Glomerular endothelial cell (primary cell): Measurements from ENCODE around the gene MROH9. TPM values are rescaled to one million over a fixed set of nuclear protein-coding genes. Genes with fewer than 3 reads are reported as not detected.

ENCODE experiments used
- DNase-seq: peaks from one replicate; pipeline ENCODE4 v3.0.0-alpha.2; 2011; ENCODE audit warnings: low read depth, low spot score; ENCODE audit errors: extremely low read depth
- total RNA-seq: library from RNA; depleted of rRNA; stranded (reverse); fragments of >200 nt; gene quantifications from 2 replicates; pipeline ENCODE4 v1.2.3, GENCODE V29; 2015

The MROH9 gene
- total RNA-seq, 1 donor from 2014 or later = not detected

DNA sequence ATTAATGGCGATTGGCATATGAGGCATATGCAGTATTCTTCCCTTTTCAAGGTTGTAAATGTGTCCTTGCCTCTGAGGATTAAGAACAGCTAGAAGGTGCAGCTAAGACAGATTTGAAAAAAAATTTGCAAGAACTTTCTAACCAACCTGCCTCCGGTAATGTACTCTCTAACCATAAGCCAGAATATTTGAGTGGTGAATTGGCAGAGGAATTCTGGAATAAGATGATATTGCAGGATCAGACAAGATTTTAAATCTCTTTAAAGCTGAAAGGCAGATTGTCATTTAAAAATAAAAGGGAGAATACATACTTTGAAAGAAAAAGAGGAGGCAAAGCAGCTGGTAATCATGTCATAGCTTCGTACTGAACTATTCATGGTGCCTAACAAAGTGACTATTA, 29.2 kb downstream of the MROH9 start:
- DNase-seq = no peak

DNA sequence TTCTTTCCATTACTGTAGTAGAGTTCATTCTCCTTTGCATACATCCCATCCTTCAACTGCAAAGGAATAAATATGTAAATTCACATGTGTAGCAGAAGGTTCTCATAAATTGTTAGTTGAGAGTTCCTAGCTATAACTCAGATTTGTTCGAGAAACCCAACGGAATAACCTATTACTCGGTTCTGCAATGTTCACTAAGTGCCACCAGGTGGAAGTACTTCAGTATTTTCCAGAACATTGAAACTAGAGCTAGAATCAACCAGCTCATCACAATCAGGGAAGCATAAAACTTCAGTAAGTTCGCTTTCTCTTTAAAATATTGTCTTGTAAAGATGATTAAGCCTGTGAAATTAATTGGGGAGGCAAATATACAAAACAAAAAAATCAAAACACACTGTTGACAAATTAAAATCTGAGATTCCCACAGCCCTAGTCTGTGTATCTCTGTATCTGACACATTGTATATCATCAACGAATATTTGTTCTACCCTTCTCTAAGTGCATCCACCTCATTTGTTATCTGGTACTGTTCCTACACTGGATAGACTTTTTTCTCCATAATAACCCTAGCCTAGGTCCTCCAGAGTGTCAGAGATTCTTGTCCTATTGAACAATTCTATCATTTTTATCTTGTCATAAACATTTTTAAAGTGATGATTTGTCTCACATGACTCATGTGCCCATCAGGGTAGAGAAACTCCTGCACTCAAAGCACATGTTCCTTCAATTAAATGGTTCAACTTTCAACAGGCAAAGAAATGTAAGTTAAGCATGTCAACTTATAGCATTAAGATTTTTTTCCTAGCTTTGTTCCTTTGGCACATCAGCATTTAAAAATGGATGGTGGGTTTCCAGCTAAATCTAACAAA, 31.9 kb downstream of the MROH9 start:
- peak; percentile 18 for DNase-seq

DNA sequence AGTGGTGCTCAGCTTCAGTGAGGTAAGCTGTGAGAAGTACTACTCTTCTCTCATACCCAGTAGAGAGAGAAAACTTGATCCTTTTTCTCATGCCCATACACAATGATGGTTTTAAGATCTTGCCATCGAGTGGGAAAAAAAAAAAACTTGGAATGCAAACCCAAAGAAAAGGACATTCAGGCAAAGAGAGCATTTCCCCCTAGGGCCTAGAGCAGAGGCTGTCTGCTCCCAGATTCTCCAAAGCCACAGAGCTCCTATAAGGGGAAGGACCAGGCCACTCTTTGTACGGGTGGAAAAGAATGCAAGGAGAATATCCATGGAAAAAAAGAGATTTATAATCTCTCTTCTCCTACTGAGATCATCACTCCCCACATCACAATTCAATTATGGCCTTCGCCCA, 34.9 kb downstream of the MROH9 start:
- DNase-seq = no peak

DNA sequence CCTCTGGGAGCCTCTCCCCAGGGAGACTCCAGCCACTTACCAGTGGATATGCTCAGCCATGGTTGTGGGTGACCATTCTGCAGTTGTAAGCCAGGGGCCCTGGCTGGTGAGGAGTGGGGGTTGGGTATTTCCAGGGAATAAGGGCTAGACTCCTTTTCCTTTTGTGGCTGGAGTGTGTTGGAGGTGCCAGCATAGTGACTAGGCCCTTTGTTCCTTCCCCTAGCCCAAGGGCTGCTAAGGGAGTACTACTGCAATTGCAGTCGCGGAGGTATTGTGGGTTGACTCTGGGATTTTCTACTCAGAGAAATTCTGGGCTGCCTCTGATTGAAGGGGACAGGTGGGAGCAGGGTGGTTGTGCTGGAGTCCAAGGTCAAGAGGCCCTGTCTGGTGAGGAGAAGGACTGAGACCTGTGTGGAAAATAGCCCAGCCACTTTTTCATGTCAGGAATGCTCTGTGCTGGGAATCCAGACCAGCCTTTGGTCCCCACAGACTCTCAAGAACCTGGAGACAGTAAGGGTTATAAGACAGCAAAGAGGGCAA, 43.1 kb downstream of the MROH9 start:
- no peak for DNase-seq

DNA sequence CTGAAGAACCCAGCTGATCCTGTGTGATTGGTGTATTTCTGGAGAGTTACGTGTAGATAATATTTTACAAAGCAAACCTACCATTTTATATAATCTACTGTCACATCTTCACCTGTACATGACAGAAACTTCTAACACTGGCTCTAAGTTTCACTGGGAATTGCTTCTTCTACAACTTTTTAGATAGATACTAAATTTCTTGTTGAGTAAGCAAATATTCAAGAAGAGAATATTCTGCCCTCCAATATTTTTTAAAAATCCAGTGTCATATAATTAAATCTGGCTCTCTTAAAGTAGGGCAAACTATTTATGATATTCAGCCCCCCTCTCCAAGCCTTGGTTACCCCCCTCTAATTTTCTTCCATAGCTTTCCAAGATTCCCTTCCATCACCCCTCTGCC, 50.1 kb downstream of the MROH9 start:
- DNase-seq = no peak

DNA sequence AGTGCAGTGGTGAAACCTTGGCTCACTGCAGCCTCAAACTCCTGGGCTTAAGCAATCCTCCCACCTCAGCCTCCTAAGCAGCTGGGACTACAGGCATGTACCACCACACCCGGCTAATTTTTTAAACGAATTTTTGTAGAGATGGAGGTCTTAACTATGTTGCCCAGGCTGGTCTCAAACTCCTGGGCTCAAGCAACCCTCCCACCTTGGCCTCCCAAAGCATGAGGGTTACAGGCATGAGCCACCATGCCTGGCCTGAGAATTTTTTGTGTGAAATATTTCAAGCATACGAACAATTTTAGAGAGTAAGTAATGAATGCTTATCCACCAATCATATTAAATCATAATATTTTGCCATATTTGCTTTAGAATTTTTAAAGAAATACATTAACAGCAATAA, 51.6 kb downstream of the MROH9 start:
- DNase-seq = no peak

DNA sequence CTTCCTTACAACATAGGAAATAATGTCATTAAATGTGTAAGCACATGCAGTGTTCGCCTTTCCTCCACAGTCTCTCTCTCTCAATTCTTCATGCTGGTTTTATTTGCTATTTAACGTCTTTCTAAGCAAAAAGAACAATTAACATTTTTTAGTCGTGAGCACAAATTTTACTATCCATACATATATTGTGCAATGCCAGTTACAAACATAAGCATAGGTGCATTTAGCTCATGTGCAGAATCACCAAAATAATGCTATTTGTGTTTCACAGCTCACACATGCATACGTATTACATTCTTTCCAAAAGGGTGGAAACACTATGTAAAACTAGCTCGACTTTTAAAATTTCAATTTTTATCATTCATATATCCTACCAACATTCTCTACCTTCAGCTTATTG, 52.1 kb downstream of the MROH9 start:
- DNase-seq = no peak

DNA sequence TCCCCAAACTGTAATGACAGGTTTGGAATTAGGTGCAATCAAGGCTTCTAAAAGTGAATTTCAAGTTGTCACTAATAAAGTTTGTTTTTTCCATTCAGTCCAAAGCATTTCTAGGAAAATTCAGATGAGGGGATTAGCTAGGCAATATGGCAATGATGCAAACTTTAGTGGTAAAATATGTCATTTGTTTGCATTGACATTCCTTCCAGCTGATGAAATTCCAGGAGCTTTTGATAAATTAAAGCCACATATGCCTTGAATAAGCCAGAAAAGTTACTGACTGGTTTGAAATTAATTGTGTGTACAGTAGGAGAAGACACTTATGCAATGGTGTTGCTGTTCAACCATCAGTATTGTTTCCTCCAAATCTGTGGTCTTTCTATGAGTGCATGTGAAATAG, 57.8 kb downstream of the MROH9 start:
- DNase-seq = no peak

DNA sequence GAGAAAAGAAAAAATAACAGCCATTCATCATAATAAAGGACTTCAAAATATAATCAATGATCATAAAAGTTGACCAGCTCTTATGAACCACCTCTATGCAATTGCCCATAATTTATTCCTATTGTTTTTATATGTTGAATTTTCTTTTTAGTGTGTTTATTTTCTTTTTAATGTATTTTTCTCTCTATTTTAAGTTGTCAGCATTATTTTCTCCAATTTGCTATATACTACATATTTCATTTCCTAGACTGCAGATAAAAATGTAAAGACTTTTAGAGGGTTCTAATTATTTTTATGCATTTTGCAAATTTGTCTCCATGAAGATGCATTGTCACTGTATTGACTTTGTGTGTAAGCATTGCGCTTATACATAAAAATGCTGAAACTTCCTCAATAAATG, 58.4 kb downstream of the MROH9 start:
- DNase-seq = no peak

DNA sequence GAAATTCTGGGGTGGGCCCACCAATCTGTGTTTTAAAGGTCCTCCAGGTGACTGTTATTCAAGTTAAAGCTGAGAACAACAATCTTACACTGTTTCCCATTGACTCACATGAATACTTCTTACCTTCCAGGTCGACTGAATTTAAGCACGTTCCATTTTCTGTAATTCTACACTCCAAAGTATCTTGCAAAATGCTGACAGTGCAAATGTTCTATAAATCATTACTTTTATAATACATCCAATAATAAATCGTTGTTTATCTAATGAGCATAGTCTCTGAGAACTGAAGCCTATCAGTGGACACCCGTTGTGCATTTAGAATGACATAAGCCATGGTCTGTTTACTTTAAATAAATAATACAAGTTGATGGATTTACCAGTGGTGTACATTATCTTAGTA, 79.5 kb downstream of the MROH9 start:
- DNase-seq = no peak

DNA sequence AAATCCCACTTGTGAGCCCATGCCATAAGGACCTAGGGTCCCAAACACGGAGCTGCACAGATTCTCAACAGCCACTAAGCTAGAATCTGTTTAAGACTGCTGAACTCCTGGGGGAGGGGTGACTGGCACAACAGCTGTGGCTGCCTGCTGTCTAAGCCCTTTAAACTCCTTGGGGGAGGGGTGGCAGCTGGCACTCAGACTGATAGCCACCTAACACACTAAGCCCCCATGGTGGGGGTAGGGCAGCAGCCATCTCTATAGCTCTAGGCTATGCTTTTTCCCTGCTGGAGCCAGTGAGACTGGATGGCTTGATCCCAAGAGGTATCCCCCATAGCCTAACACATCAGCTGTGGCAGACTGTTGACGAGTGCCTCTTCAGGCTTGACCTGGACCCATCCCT, 82.1 kb downstream of the MROH9 start:
- DNase-seq = no peak

DNA sequence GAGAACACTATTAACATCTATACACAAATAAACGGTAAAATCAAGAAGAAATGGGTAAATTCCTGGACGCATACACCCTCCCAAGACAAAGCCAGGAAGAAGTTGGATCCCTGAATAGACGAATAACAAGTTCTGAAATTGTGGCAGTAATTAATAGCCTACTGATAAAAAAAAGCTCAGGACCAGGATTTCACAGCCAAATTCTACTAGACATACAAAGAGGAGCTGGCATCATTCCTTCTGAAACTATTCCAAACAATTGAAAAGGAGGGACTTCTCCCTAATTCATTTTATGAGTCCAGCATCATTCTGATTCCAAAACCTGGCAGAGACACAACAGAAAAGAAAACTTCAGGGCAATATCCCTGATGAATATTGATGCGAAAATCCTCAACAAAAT, 84.6 kb downstream of the MROH9 start:
- no peak for DNase-seq

DNA sequence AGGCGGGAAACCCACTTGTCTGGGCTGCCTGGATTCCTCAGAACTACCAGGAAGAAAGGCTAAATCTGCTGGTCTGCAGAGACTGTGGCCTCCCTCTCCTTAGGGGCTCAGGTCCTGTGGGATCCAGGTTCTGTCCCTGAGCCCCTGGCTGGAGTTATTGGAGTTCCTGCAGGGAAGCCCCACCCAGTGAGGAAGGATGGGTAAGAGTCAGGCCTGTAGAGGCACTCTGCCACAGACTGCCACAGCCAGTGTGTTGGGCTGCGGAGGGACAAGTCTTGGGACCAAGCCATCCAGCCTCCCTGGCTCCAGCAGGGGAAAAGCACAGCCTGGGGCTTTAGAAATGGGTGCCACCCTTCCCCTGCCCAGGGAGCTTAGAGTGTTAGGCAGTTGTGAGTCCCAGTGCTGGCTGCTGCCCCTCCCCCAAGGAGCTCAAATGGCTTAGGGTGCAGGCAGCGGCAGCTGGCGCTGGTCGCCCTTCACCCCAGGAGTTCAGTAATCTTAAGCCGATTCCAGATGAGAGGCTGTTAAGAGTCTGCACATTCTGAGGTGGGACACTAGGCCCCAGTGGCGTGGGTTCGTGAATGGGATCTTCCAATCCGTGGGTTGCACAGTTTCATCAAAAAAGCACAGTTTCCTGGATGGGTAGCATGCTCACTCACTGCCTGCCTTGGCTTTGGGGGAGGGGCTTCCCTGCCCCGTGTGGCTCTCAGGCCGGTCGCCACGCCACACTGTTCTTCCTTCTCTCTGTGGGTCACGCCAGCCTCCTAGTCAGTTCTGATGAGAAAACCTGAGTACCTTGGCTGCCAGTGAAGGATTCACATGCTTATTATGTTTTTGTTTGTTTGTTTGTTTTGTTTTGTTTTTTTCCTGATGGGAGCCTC, 97.7 kb downstream of the MROH9 start:
- DNase-seq = no peak

DNA sequence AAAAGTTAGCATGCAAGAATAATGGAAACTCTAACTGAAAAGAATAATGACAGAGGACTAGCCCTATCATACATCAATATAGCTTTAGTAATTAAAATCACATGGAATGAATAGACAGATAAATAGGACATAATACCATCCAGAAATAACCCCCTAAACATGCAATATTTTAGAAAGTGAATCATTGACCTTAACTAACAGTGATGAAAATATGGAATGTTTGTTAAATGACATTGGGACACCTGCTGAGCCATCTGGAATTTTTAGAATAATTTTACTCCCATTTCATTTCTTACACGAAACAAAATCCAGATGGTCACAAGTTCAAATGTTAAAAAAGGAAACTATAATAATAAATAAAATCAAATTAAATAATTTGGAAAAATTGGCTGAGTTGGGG, 102.3 kb downstream of the MROH9 start:
- DNase-seq = no peak

DNA sequence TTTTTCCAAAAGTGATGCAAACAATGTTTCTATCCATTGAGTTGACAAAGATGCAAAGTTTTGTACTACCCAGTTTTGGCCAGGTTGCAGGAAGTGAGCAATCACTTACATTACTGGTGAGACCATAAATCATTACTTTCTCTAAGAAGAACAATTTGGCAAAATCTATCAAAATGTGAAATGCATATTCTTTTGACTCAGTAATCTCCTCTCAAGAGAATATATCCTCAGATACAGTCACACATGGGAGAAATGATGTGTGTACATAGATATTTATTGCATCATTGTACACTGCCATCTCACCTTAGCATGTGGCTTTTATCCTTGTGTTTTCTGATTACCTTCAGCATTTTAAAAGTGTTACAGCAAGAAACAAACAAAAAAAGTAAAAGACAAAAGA, 103.0 kb downstream of the MROH9 start:
- DNase-seq = no peak

DNA sequence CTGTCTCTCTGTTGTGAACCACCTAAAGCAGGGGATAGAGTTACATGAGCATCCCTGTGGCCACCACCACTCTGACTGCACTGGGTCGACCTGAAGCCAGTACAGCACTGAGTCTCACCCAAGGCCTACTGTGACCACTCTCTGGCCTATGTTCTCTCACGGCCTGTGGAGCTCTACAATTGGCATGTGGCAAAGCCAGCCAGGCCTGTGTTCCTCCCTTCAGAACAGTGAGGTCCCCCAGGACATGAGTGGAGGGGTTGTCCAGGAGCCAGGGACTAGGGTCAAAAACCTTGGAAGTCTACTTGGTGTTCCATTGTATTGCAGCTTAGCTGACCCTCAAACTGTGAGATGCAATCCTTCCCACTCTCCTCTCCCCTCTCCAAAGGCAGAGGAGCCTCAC, 112.7 kb downstream of the MROH9 start:
- no peak for DNase-seq

DNA sequence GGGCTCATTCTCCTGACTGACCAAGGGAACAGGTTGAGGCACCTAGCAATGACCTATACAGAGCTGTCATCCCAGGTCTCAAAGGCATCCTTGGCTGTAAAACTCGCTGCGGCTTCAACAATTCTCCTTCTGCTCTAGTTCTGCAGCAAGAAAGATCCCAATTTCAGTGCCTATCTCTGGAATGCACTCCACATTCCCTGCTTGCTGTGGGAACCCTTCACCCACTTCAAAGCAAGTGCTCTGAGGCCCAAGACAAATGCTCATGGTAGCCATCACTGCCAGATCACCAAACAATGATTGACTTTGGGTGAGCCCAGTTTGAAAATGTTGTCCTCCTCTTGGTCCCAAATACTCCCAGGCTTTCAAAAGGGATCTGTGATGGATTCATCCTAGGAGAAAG, 117.6 kb downstream of the MROH9 start:
- no peak for DNase-seq

DNA sequence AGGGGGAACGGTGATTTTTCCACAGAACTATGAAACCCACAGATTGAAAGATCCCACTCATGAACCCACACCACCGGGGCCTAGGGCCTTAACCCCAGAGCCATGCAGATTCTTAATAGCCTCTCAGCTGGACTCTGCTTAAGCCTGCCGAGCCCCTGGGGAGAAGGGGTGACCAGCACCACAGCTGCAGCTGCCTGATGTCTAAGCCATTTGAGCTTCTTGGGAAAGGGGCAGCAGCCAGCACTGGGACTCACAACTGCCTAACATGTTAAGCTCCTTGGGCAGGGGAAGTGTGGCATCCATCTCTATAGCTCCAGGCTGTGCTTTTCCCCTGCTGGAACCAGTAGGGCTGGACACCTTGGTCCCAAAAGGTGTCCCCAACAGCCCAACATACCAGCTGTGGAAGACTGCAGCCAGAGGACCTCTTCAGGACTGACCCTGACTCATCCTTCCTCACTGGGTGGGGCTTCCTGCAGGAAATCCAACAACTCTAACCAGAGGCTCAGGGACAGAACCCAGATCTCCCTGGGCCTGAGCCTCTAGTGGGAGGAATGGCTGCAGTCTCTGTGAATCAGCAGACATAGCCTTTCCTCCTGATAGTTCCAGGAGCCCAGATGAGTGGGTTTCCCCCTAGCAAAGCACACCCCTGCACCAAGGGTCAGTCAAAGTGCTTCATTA, 120.8 kb downstream of the MROH9 start:
- DNase-seq = no peak

DNA sequence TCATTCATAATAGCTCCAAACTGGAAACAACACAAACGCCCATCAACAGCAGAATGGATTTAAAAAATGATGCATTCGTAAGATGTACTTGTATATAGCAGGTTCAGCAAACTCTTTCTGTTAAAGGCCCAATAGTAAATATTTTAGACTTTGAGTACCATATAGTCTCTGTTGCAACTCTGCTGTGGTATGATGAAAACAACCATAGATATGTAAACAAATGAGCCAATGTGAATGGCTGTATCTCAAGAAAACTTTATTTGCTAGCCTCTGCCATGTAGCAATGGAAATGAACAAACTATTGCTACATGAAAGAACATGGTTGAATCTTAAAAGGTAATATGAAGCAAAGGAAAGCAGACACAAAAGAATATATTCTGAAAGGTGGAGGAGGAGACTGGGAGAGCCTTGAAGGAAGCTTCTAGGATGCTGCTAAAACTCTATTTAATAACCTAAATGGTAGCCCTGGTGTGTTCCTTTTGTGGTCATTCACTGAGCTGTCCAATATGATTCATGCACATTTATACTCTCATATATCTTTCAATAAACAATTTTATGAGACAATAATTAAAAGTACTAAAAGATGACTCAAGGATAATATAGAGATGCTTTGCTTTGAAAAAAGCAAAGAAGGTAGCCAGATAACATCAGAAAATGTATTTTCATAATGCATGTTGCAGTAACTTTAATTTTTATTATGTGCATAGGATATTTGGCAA, 126.2 kb downstream of the MROH9 start:
- no peak for DNase-seq

DNA sequence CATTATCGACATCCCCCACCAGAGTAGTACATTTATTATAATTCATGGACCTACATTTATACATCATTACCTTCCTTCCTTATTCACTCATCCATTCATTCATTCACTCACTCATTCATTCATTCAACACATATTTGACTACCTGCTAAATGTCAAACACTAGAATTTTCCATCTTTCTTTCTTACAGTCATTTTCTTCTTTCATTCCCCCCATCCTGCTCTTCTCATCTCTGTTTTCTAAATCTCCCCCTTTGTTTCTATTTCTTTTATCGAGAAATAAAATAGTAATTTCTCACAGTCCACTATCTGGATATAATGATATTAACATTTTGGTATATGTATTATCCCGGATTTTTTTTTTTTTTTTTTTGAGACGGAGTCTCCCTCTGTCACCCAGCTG, 127.6 kb downstream of the MROH9 start:
- DNase-seq = no peak

DNA sequence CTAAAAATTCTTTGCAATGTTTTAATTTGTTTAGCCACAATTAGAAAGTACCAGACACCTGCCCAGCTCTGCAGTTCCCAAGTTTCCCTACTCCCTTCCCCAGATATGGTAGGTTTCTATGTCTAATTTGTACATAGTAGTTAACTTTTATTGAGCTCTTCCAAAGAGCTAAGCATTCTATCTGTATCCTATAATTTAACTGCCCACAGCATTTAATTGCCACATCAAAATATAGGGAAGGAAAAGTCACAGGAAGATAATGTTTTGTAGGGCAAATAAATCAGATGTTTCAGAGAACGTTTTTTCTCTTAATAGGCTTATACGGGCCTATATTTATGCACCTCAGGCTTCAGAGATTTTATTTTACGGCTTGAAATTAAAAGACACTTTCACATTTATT, 139.7 kb downstream of the MROH9 start:
- DNase-seq = no peak
